ENCODE results near the gene ITPKA.

DNA sequence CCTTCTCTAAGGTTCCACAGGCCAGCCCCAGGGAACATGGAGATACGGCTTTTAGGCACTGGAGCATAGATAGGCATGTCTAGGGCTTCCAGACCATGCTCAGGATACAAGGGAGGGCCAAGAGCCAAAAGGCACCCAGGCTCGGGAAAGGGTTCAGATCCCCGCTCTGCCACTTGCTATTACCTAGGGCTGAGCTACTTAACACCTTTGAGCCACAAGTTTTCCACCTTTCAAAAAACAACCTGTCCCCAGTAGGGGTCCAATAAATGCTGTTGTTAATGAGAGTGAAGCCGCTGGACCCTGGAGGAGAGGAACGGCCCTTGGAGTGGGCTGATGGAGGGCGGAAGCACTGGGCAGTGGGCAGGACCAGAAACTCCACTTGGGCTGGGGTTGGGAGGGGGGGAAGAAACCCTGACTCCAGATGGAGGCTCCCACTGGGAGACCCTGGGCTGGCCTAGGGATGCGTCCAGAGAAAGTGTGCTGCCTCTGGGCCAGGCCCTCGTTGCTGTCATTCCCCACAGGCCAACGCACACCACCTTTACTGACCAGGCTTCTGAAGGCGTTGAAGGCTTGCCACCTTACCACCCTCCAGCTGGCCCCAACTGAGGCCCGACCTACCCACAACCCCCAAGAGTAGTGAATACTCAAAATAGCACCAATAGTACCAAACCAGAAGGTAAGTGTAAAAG, 8.6 kb upstream of the ITPKA start:
- TF ChIP-seq EZH2 (IDR thresholded peaks at IDR 0.05; ENCODE audit: insufficient read depth, poor library complexity, severe bottlenecking) (no peak), EZH2phosphoT487 (IDR thresholded peaks at IDR 0.05; ENCODE audit: insufficient read depth, low read depth) (no peak)
